Measurements from ENCODE around the gene PDE1A. TPM values are rescaled to one million over a fixed set of nuclear protein-coding genes. Genes with fewer than 3 reads are reported as not detected.

The PDE1A gene
- total RNA-seq, 2 experiments from 2014 or later = not detected

DNA sequence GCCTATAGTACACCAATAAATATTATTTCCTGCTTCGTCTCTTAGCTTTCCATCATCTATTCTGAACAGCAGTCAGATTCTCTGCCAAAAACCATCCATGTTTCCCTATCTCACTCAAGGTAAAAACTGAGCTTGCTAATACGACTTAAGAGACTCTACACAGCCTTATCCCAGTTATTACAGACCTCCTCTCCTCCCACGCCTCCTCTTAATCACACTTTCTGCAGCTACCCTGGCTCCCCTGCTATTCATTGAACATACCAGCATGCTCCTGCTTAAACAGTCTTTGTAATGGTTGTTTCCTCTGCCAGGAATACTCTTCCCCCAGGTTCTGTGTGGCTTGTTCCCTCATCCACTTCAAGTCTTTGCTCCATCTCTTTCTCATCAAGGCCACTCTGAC is 81.5 kb downstream of the PDE1A start:
- ChIA-PET POLR2A (no interaction called here), CTCF (no interaction called here)
- Mint-ChIP-seq H3K36me3 (ENCODE audit: low read depth) (no peaks in the 10 kb centered on the region), H3K27me3 (no peaks in the 10 kb centered on the region), H3K9me3 (no peaks in the 10 kb centered on the region), H3K27ac (no peak overlapping the region), H3K4me1 (ENCODE audit: low read depth) (no peaks in the 10 kb centered on the region), H3K4me3 (no peak overlapping the region)
- TF ChIP-seq, protein P1, sequence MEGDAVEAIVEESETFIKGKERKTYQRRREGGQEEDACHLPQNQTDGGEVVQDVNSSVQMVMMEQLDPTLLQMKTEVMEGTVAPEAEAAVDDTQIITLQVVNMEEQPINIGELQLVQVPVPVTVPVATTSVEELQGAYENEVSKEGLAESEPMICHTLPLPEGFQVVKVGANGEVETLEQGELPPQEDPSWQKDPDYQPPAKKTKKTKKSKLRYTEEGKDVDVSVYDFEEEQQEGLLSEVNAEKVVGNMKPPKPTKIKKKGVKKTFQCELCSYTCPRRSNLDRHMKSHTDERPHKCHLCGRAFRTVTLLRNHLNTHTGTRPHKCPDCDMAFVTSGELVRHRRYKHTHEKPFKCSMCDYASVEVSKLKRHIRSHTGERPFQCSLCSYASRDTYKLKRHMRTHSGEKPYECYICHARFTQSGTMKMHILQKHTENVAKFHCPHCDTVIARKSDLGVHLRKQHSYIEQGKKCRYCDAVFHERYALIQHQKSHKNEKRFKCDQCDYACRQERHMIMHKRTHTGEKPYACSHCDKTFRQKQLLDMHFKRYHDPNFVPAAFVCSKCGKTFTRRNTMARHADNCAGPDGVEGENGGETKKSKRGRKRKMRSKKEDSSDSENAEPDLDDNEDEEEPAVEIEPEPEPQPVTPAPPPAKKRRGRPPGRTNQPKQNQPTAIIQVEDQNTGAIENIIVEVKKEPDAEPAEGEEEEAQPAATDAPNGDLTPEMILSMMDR (IDR thresholded peaks at IDR 0.05) = no peak
- ATAC-seq (no peak), DNase-seq (no peak)
- intact Hi-C loops (cut with micrococcal nuclease) = no loop called here

DNA sequence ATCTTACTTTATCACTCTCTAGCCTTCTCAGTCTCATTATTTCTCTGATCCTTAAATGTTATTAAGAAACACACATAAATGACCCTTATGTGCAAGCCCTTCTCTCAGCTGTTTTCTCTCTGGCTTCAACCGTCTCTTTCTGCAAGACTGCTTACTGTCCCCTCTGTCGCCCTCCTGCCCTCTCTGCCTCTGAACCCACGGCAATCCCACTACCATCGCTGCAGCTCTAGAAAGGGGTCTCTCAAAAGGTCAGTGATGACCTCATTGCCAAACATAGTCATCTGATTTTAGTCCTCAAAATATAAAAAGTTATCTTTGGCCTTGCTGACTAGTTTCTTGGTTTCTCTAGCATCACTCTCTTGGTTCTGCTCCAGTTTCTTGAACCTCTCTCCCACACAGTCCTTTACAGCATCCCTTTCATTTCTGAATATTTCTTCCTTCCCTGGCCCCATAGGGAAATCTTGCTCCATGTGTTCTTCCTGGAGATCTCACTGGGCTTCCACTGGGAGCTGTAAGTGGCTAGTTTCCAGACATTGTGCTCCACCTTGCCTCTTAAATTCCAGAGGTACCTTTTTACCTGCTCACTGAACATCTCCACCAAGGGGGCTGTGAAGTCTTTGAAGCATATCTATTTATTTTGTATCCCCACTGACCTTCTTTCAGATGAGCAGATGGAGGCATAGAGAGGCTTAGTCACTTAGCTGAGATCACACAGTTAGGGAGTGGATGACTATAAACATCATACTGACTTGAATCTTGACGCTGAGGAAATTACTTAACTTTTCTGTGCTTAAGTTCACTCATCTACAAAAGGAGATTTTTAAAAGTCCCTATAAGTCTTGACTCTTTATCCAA is 96.2 kb downstream of the PDE1A start:
- TF ChIP-seq, protein P1 (IDR thresholded peaks at IDR 0.05) = no peak
- ChIA-PET POLR2A (no interaction called here), CTCF (no interaction called here)
- H3K4me3 Mint-ChIP-seq = no peak overlapping the region
- intact Hi-C loops (cut with micrococcal nuclease) = no loop called here
- ATAC-seq (no peak), DNase-seq (no peak)
- peaks cover 7% of the 10 kb centered on the region for H3K9me3 Mint-ChIP-seq
- no peak overlapping the region for H3K27ac Mint-ChIP-seq
- H3K36me3 Mint-ChIP-seq (ENCODE audit: low read depth) = no peaks in the 10 kb centered on the region
- H3K27me3 Mint-ChIP-seq = no peaks in the 10 kb centered on the region
- no peaks in the 10 kb centered on the region for H3K4me1 Mint-ChIP-seq (ENCODE audit: low read depth)

DNA sequence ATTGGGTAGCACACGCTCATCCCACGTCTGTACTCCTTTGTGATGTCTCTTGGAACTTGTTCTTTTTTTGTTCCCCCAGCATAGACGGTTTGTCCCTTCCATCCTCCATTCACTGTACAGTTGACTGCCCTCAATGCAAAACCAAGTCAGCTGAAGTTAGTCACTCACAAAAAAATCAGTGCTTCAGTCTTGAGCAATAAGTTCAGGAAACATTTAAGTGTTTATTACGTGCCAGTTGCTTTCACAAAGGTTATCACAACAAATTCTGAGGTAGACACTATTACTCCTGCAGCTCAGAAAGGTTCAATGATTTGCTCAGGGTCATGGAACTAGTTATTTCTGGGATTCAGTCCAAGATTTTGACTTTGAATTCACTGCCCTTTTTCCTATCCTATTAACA is 102.2 kb downstream of the PDE1A start:
- intact Hi-C loops (cut with micrococcal nuclease) = no loop called here
- Mint-ChIP-seq H3K36me3 (ENCODE audit: low read depth) (no peaks in the 10 kb centered on the region), H3K27ac (no peak overlapping the region), H3K4me1 (ENCODE audit: low read depth) (no peaks in the 10 kb centered on the region), H3K4me3 (no peak overlapping the region), H3K27me3 (no peaks in the 10 kb centered on the region), H3K9me3 (no peaks in the 10 kb centered on the region)
- ATAC-seq (no peak), DNase-seq (no peak)
- ChIA-PET CTCF (no interaction called here), POLR2A (no interaction called here)
- TF ChIP-seq, protein P1 (IDR thresholded peaks at IDR 0.05) = no peak

DNA sequence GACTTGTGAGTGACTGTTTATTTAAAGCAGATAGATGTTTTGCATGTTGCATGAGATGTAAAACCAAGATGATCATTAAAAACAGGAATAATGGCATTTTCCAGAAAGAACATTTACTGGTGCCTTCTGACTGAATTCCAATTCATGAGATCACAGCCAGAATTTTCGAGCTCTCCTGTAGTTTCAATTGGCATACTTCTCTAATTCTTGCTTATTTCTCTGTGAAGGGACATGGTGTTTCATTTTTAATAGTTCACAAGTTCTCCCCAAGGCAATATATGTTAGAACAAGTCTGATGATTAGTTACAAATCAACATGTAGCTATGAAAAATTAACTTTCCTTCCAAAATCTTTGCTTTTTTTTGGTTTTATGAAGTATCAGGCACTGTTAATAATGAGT is 105.7 kb downstream of the PDE1A start:
- no peak for DNase-seq
- Mint-ChIP-seq H3K27ac (no peak overlapping the region), H3K9me3 (no peaks in the 10 kb centered on the region), H3K36me3 (ENCODE audit: low read depth) (no peaks in the 10 kb centered on the region), H3K4me3 (no peak overlapping the region), H3K4me1 (ENCODE audit: low read depth) (no peaks in the 10 kb centered on the region), H3K27me3 (no peaks in the 10 kb centered on the region)
- POLR2A ChIA-PET = no interaction called here
- ATAC-seq = no peak
- intact Hi-C loops (cut with micrococcal nuclease) = no loop called here
- TF ChIP-seq, protein P1 (IDR thresholded peaks at IDR 0.05) = no peak
- CTCF ChIA-PET = no interaction called here

DNA sequence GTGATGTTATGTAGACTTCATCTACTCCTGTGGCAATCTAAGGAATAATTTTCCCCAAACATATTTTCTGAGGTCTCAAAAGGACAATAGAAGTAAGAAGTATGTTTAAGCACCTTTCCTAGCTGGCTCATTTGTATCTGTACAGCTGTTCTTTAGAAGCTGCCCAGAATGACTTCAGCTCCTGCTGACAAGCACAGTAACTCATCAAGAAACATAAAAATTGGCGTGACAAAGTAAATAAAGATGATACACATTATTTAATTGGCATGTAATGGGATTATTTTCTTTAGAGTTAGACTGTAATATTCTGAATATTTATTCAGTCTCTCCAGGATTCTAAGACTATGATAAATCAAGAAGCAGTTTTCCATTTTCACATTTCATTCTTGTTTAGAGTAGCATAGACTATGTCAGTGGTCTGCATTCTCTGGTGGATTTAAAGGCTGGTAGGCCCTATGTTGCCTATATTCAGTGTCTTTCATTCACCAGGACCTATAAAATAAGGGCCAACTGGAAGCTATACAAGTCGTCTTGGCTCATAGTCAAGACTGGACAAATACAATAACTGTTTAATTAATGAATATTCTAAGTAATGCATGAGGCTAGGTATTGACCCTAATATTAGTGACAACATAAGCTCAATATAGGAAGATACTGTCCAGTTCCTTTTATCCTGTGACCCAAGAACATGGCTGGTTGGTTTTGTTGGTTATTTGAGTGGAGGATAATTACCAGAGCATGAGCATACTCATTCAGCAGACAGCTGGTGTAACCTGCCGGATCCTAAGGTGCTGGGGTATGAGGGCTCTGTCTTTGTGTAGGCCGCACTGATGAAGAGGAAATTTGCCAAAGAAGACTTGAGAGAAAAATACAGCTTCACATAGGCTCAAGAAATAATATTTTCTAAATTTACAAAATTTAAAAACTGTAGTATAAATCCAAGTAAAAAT is 107.0 kb downstream of the PDE1A start:
- Mint-ChIP-seq H3K4me3 (no peak overlapping the region), H3K9me3 (no peaks in the 10 kb centered on the region), H3K36me3 (ENCODE audit: low read depth) (no peaks in the 10 kb centered on the region), H3K27me3 (no peaks in the 10 kb centered on the region), H3K27ac (no peak overlapping the region), H3K4me1 (ENCODE audit: low read depth) (no peaks in the 10 kb centered on the region)
- DNase-seq = no peak
- ChIA-PET POLR2A (interaction anchor here (0.6 kb wide), 1 partner anchor 62 kb away, joined by 3 read pairs; no protein-coding TSS in a partner anchor), CTCF (no interaction called here)
- intact Hi-C loops (cut with micrococcal nuclease) = no loop called here
- TF ChIP-seq, protein P1 (IDR thresholded peaks at IDR 0.05) = no peak
- no peak for ATAC-seq
